Measurements from ENCODE around the gene AXIN1. TPM values are rescaled to one million over a fixed set of nuclear protein-coding genes. Genes with fewer than 3 reads are reported as not detected.

Gene AXIN1
- total and polyA plus RNA-seq, 2 of the 8 experiments (the other 6 are each of a cell fraction or from before 2014, with no cell fraction given): 12.5 to 41.9 TPM

DNA sequence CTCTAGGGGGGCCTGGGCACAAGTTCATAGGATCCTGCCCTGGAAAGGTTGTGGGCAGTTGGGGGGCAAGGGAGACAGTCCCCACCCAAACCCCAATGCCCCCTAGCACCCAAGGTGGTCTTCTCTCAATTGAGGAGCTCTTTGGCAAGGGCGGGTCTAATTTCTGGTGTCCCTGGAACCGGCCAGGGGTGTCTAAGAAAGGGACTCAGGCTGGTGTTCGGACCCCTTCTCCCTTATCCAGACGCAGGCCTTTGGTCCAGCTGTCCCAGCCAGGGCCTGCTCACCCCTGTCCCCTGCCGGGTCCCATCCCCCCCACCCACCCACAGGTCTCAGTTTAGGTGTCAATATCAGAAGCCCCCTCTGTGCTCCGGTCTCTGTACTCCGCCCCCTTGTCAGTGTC is 73.0 kb downstream of the AXIN1 start:
- Histone ChIP-seq H3K23ac (ENCODE audit: insufficient read length) (no peak overlapping the region), H2BK15ac (ENCODE audit: low read length) (no peak overlapping the region), H4K20me1 (replicated peaks in 1 of 2; ENCODE audit: control insufficient read depth in 1 of 2, insufficient read depth in 2 of 2, low read length in 2 of 2) (peaks cover 0 to 3% of the 10 kb centered on the region in 2 experiments), H3K79me2 (ENCODE audit: control insufficient read depth in 1 of 2, insufficient read depth in 2 of 2, low read length in 2 of 2) (no peaks in the 10 kb centered on the region), H4K91ac (replicated peaks; ENCODE audit: insufficient read length, low read length) (no peak overlapping the region), H2BK5ac (ENCODE audit: low read depth, low read length) (no peak overlapping the region), H2BK20ac (ENCODE audit: low read length) (no peak overlapping the region), H2BK120ac (replicated peaks; ENCODE audit: low read depth, low read length) (no peak overlapping the region), H3K27ac (ENCODE audit: low read depth, low read length) (no peak overlapping the region), H2BK12ac (ENCODE audit: low read depth, low read length) (no peak overlapping the region), H3K4me2 (ENCODE audit: insufficient read depth in 1 of 2, low read depth in 2 of 2, low read length in 2 of 2) (peak overlapping the region; percentile 59 to 62; a peak in 3 of 4 replicates), H3K79me1 (ENCODE audit: low read depth, low read length) (no peaks in the 10 kb centered on the region), H3K18ac (ENCODE audit: extremely low read depth, low read length) (no peak overlapping the region), H3K27me3 (replicated peaks in 1 of 4; ENCODE audit: control insufficient read depth in 3 of 4, extremely low read depth in 1 of 4, insufficient read depth in 3 of 4, low read length in 3 of 4) (peaks cover 18 to 46% (median 39%) of the 10 kb centered on the region in 4 experiments), H2AFZ (ENCODE audit: low read length) (no peak overlapping the region), H3K9me3 (ENCODE audit: insufficient read depth in 2 of 2, low read depth in 1 of 2, low read length in 1 of 2) (no peaks in the 10 kb centered on the region), H3K4me3 (ENCODE audit: extremely low read depth in 1 of 4, insufficient read depth in 2 of 4, low read depth in 3 of 4, low read length in 4 of 4) (peak overlapping the region in 1 of 4 experiments; percentile 61; a peak in 2 of 8 replicates), H3K9ac (replicated peaks in 1 of 4; ENCODE audit: extremely low read depth in 1 of 4, low read depth in 3 of 4, low read length in 3 of 4) (no peak overlapping the region), H3K23me2 (ENCODE audit: low read depth, low read length) (peaks cover 11% of the 10 kb centered on the region; the same call in 1 of the 2 replicates), H4K8ac (ENCODE audit: extremely low read depth, insufficient read depth, low read length) (no peak overlapping the region), H2AK5ac (ENCODE audit: low read depth, low read length) (no peak overlapping the region), H3K14ac (ENCODE audit: insufficient read length) (no peak overlapping the region), H3K56ac (replicated peaks; ENCODE audit: insufficient read length, low read depth, low read length) (no peak overlapping the region), H3K4ac (replicated peaks; ENCODE audit: insufficient read length, low read depth, low read length) (no peak overlapping the region), H4K5ac (ENCODE audit: insufficient read length, low read depth, low read length) (no peak overlapping the region), H3K36me3 (ENCODE audit: control insufficient read depth in 2 of 4, insufficient read depth in 4 of 4, low read length in 3 of 4) (no peaks in the 10 kb centered on the region), H3K4me1 (replicated peaks in 1 of 4; ENCODE audit: control insufficient read depth in 3 of 4, insufficient read depth in 4 of 4, low read length in 3 of 4) (peaks cover 0 to 7% (median 5%) of the 10 kb centered on the region in 4 experiments; a peak in 5 of 7 replicates)
- POLR2A ChIA-PET (ENCODE audit: partially characterized antibody): interaction anchor here (1.2 to 1.6 kb wide), 5 partner anchors 9 to 99 kb away, joined by 3 to 7 read pairs (median 4); partner anchors contain the start of genes HBQ1 and LUC7L
- 69% methylated on average over 5 of the region's 7 CpGs; no CpG with 5 or more reads in 1 of the 2 experiments for whole genome bisulfite sequencing, 2 experiments (ENCODE audit: extremely low coverage in 1 of 2, insufficient coverage in 1 of 2, insufficient read length in 1 of 2, insufficient replicate concordance in 2 of 2, low coverage in 1 of 2, low lambda C conversion rate in 2 of 2, missing lambda C conversion rate in 1 of 2)
- CTCF ChIA-PET (ENCODE audit: partially characterized antibody): interaction anchor here (0.6 to 1.9 kb wide), 9 partner anchors 9 to 172 kb away, joined by 3 to 7 read pairs (median 4); no protein-coding TSS in a partner anchor
- DNase-seq (ENCODE audit: low read depth in 1 of 2, low spot score in 2 of 2) (no peak), FAIRE-seq (no peak)
- no peak for TF ChIP-seq RFX5 (IDR thresholded peaks at IDR 0.05; ENCODE audit: borderline replicate concordance, low read depth, low read length)
- TF ChIP-seq ZNF274 (IDR thresholded peaks at IDR 0.05; ENCODE audit: borderline replicate concordance, extremely low read depth, low read length): no peak
- TF ChIP-seq POU5F1 (IDR thresholded peaks at IDR 0.05; ENCODE audit: low read depth, low read length): no peak
- no peak for TF ChIP-seq CHD1 (IDR thresholded peaks at IDR 0.05; ENCODE audit: low read depth, low read length)
- no peak for TF ChIP-seq CBX5 (IDR thresholded peaks at IDR 0.05; ENCODE audit: low read depth, low read length)
- TF ChIP-seq BRCA1 (IDR thresholded peaks at IDR 0.05; ENCODE audit: low read depth, low read length): no peak
- no peak for TF ChIP-seq RAD21 (IDR thresholded peaks at IDR 0.05 in 1 of 2, conservative IDR thresholded peaks at IDR 0.05 in 1 of 2; ENCODE audit: low read depth in 2 of 2, low read length in 2 of 2)
- TF ChIP-seq TAF1 (IDR thresholded peaks at IDR 0.05; ENCODE audit: low read depth, low read length): no peak
- TF ChIP-seq HDAC6 (IDR thresholded peaks at IDR 0.05; ENCODE audit: low read depth, low read length): no peak
- TF ChIP-seq ASH2L (IDR thresholded peaks at IDR 0.05; ENCODE audit: low read length): no peak
- TF ChIP-seq SP4 (IDR thresholded peaks at IDR 0.05; ENCODE audit: low read length): no peak
- no peak for TF ChIP-seq JUN (IDR thresholded peaks at IDR 0.05; ENCODE audit: low read depth, low read length)
- no peak for TF ChIP-seq JUND (IDR thresholded peaks at IDR 0.05; ENCODE audit: low read length)
- TF ChIP-seq RBBP5 (IDR thresholded peaks at IDR 0.05; ENCODE audit: borderline replicate concordance, low read depth, low read length): no peak
- TF ChIP-seq SIX5 (IDR thresholded peaks at IDR 0.05; ENCODE audit: low read depth, low read length): no peak
